ENCODE measurements around the gene CLDN7.

The CLDN7 gene

GRCh38 chr17:7262192-7262934, at the start of gene CLDN7:
CLDN7 (minus strand) TSS chr17:7262478; CDS start chr17:7262043, 435 bp downstream.
- peak; percentile 29 for DNase-seq

GRCh38 chr17:7311110-7311705, 48.9 kb upstream of the CLDN7 start:
- no peak for DNase-seq

GRCh38 chr17:7309628-7310027, 47.4 kb upstream of the CLDN7 start:
- no peak for DNase-seq

- DNase-seq, result no peak
These were observed 46.6 kb upstream of the CLDN7 start for GRCh38 chr17:7308625-7309433.

- no peak for DNase-seq
These were observed 45.7 kb upstream of the CLDN7 start for GRCh38 chr17:7307686-7308624.

GRCh38 chr17:7306911-7307685, 44.8 kb upstream of the CLDN7 start, which contains the start of gene EIF5A:
EIF5A (plus strand) TSS chr17:7307628; CDS start chr17:7309636, 2,008 bp downstream.
- peak; percentile 89 for DNase-seq

GRCh38 chr17:7304179-7304578, 41.9 kb upstream of the CLDN7 start:
- DNase-seq, result no peak

GRCh38 chr17:7296189-7296861, 34.0 kb upstream of the CLDN7 start:
- DNase-seq, result no peak

- DNase-seq, result no peak
These were observed 33.2 kb upstream of the CLDN7 start for GRCh38 chr17:7295230-7296180.

GRCh38 chr17:7294614-7295153, 32.4 kb upstream of the CLDN7 start, which contains the start of gene YBX2:
YBX2 (minus strand) TSS chr17:7294639; CDS start chr17:7294500, 139 bp downstream.
- peak; percentile 30 for DNase-seq

- DNase-seq, result no peak
These were observed 31.7 kb upstream of the CLDN7 start for GRCh38 chr17:7293816-7294613.

- DNase-seq, result no peak
These were observed 30.9 kb upstream of the CLDN7 start for GRCh38 chr17:7293159-7293558.

GRCh38 chr17:7292729-7293128, 30.5 kb upstream of the CLDN7 start:
- DNase-seq, result no peak

- no peak for DNase-seq
These were observed 29.9 kb upstream of the CLDN7 start for GRCh38 chr17:7292194-7292593.

- DNase-seq, result no peak
These were observed 28.4 kb upstream of the CLDN7 start for GRCh38 chr17:7290685-7291084.

GRCh38 chr17:7290166-7290565, 27.9 kb upstream of the CLDN7 start:
- no peak for DNase-seq

- DNase-seq, result no peak
These were observed 27.2 kb upstream of the CLDN7 start for GRCh38 chr17:7289256-7290032.

GRCh38 chr17:7285679-7286078, 23.4 kb upstream of the CLDN7 start:
- DNase-seq, result no peak
